DOHH2 (cell line): ENCODE results near the gene LRRC19.

Source experiments
- EZH2phosphoT487 ChIP-seq: fragments of 200-600 bp; sonication (generic); IDR thresholded peaks from 2 replicates; pipeline ENCODE4 v1.6.1; 2017; ENCODE audit warnings: borderline replicate concordance, mild to moderate bottlenecking, antibody characterized with exemption, low read length, moderate library complexity, mixed read lengths
- TF ChIP-seq, protein P1 (sequence below): fragments of 200-600 bp; sonication (generic); IDR thresholded peaks from one replicate; pipeline ENCODE4 v1.5.1; 2014; ENCODE audit warnings: antibody characterized with exemption, mild to moderate bottlenecking, low read depth, low read length; ENCODE audit not compliant: poor library complexity, severe bottlenecking

DNA sequence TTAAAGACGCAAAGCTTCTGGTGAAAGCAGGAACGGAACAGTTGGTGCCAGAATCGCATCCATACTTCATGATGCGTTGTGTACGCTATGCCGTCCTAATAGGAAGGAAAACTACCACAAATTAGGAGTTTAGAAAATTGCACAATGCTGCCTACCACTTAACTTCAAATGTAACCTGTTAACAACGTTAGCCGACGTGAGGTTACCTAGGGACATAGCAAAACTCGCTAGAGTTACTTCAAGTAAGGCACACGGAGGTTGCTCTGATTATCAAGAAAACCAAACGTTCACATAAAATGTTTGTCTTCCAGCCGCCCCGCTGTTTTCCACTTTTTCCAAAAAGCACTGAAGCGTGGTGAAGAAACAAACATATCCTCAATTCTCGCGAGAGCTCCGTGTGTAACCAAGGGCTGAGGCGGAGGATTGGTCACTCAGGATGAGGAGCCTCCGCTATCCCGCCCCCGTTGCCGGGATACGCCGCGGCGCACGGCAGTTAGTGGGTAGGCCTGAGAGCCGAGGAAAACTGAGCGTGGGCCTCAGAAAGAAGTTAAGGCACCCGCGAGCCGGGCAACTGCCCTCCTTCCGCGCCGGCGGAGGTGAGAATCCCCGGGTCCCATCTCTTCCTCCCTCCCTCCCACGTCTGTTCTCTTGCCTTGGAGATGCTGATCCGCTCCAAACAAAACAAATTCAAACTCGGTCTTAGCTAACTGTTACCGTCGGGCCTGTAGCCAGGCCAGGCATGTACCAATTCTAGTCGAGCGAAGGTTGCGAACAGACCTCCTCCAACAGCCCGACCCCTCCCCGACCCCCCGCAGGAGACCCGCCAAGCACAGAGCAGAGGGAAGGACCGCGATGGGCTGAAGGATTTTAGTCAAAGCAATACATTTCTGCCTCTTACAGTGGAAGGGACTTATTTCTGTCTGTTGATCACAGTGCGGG lies 49.3 kb downstream of the LRRC19 start, which contains the start of gene IFT74:
- TF ChIP-seq, protein P1, sequence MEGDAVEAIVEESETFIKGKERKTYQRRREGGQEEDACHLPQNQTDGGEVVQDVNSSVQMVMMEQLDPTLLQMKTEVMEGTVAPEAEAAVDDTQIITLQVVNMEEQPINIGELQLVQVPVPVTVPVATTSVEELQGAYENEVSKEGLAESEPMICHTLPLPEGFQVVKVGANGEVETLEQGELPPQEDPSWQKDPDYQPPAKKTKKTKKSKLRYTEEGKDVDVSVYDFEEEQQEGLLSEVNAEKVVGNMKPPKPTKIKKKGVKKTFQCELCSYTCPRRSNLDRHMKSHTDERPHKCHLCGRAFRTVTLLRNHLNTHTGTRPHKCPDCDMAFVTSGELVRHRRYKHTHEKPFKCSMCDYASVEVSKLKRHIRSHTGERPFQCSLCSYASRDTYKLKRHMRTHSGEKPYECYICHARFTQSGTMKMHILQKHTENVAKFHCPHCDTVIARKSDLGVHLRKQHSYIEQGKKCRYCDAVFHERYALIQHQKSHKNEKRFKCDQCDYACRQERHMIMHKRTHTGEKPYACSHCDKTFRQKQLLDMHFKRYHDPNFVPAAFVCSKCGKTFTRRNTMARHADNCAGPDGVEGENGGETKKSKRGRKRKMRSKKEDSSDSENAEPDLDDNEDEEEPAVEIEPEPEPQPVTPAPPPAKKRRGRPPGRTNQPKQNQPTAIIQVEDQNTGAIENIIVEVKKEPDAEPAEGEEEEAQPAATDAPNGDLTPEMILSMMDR, result no peak
- TF ChIP-seq EZH2phosphoT487, result no peak
